ENCODE data around the gene EP400.

Gene EP400

GRCh38 chr12:132014915-132015280 lies 65.2 kb downstream of the EP400 start:
- TF ChIP-seq, protein P1, sequence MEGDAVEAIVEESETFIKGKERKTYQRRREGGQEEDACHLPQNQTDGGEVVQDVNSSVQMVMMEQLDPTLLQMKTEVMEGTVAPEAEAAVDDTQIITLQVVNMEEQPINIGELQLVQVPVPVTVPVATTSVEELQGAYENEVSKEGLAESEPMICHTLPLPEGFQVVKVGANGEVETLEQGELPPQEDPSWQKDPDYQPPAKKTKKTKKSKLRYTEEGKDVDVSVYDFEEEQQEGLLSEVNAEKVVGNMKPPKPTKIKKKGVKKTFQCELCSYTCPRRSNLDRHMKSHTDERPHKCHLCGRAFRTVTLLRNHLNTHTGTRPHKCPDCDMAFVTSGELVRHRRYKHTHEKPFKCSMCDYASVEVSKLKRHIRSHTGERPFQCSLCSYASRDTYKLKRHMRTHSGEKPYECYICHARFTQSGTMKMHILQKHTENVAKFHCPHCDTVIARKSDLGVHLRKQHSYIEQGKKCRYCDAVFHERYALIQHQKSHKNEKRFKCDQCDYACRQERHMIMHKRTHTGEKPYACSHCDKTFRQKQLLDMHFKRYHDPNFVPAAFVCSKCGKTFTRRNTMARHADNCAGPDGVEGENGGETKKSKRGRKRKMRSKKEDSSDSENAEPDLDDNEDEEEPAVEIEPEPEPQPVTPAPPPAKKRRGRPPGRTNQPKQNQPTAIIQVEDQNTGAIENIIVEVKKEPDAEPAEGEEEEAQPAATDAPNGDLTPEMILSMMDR (IDR thresholded peaks at IDR 0.05; ENCODE audit: unreplicated experiment in 3 of 3) = no peak
- H3K4me3 Mint-ChIP-seq = no peak overlapping the region

DNA sequence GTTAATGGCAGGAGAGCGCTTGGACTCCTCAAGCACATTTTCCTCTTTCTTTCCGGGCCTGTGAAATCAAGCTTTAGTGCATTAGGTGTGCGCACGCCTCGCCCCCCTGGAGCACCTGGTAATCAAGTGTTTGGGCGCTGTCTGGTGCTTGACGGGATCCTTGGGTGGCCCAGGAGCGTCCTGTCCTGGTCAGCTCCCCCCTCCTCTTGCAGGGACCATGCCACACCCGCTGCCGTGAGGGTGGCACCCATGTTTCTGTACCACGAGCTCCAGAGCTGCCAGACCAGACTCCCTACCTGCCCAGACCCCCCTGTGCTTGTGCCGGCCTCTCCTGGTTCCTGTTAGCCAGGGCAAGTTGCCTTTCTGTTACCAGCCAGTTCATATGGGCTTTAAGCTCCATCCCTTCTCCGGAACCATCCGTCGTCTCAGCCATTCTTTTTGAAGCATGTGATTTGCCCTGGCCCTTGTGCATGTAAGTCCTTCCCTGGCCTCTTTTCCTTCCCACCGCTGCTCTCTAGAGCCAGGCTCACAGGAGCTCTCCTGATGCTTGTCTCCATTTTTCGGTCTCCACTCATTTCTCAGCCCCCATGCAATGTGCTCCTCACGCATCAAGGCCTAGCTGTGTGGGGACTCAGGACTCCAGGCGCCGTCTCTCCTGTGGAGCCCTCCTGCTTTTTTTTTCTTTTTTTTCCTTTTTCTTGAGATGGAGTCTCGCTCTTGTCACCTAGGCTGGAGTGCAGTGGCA lies 66.1 kb downstream of the EP400 start:
- TF ChIP-seq, protein P1 (IDR thresholded peaks at IDR 0.05; ENCODE audit: unreplicated experiment in 3 of 3) = no peak
- Mint-ChIP-seq H3K4me3 (no peak overlapping the region), H3K27me3 (ENCODE audit: low read depth) (no peaks in the 10 kb centered on the region), H3K4me1 (no peaks in the 10 kb centered on the region), H3K27ac (no peak overlapping the region), H3K36me3 (ENCODE audit: low read depth) (peaks cover 74% of the 10 kb centered on the region), H3K9me3 (no peaks in the 10 kb centered on the region)

More at GRCh38 chr12:132014915-132015280, 65.2 kb downstream of the EP400 start:
- Mint-ChIP-seq H3K27me3 (ENCODE audit: low read depth) (no peaks in the 10 kb centered on the region), H3K9me3 (no peaks in the 10 kb centered on the region), H3K36me3 (ENCODE audit: low read depth) (peaks cover 74% of the 10 kb centered on the region), H3K4me1 (no peaks in the 10 kb centered on the region), H3K27ac (no peak overlapping the region)

- Mint-ChIP-seq H3K4me3 (no peak overlapping the region), H3K9me3 (no peaks in the 10 kb centered on the region), H3K36me3 (ENCODE audit: low read depth) (peaks cover 64% of the 10 kb centered on the region), H3K27me3 (ENCODE audit: low read depth) (no peaks in the 10 kb centered on the region), H3K4me1 (no peaks in the 10 kb centered on the region), H3K27ac (no peak overlapping the region)
- TF ChIP-seq, protein P1 (IDR thresholded peaks at IDR 0.05; ENCODE audit: unreplicated experiment in 3 of 3) = no peak
Observed at GRCh38 chr12:132018193-132018916, 68.6 kb downstream of the EP400 start.

DNA sequence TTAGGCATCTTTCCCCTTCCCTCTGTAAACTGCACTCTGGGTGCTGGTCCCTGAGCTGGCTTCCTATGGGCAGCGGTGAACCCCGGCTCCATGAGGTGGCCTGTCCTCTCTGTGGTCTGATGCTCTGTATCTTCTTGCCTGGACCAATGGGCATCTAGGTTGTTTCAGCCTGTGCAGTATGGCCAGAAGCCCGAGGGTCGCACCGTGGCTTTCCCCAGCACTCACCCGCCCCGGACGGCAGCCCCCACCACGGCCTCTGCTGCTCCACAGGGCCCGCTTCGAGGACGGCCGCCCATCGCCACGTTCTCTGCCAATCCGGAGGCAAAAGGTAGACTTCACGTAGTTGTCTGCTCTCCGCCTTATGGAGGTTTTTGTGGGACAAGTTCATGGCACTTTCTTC lies 70.1 kb downstream of the EP400 start:
- H3K36me3 Mint-ChIP-seq (ENCODE audit: low read depth) = peaks cover 58% of the 10 kb centered on the region
- H3K9me3 Mint-ChIP-seq = no peaks in the 10 kb centered on the region
- no peaks in the 10 kb centered on the region for H3K27me3 Mint-ChIP-seq (ENCODE audit: low read depth)
- H3K4me1 Mint-ChIP-seq = no peaks in the 10 kb centered on the region
- no peak overlapping the region for H3K4me3 Mint-ChIP-seq
- H3K27ac Mint-ChIP-seq = no peak overlapping the region
- TF ChIP-seq, protein P1 (IDR thresholded peaks at IDR 0.05; ENCODE audit: unreplicated experiment in 3 of 3) = no peak

GRCh38 chr12:132020292-132020691 lies 70.5 kb downstream of the EP400 start:
- Mint-ChIP-seq H3K4me1 (no peaks in the 10 kb centered on the region), H3K27me3 (ENCODE audit: low read depth) (no peaks in the 10 kb centered on the region), H3K36me3 (ENCODE audit: low read depth) (peaks cover 58% of the 10 kb centered on the region), H3K4me3 (no peak overlapping the region), H3K9me3 (no peaks in the 10 kb centered on the region), H3K27ac (no peak overlapping the region)
- TF ChIP-seq, protein P1 (IDR thresholded peaks at IDR 0.05; ENCODE audit: unreplicated experiment in 3 of 3) = no peak
